Measurements from ENCODE around the gene FER. TPM values are rescaled to one million over a fixed set of nuclear protein-coding genes. Genes with fewer than 3 reads are reported as not detected.
"Not testable (repeated sequence)": the region's sequence is repeated elsewhere in the genome, so short reads cannot be mapped to it uniquely, and the experiment has no call there.

Gene FER
- polyA plus RNA-seq, 1 donor (not counting 4 experiments of a cell fraction or from before 2014, with no cell fraction given): 17.1 TPM

GRCh38 chr5:108784577-108784976, 36.9 kb downstream of the FER start:
- H3K4me3 ChIP-seq (ENCODE audit: control insufficient read depth in 2 of 3, extremely low read depth in 1 of 3, insufficient read depth in 2 of 3, low read depth in 1 of 3, low read length in 3 of 3); H4K20me1 ChIP-seq (ENCODE audit: control insufficient read depth, extremely low read depth, insufficient read depth, low read length); H3K9me3 ChIP-seq (ENCODE audit: control insufficient read depth, low read depth, low read length); FAIRE-seq; H3K4me1 ChIP-seq (ENCODE audit: control insufficient read depth, extremely low read depth, insufficient read depth, low read length); H3K27me3 ChIP-seq (ENCODE audit: control insufficient read depth, extremely low read depth, insufficient read depth, low read length); H2AFZ ChIP-seq (ENCODE audit: control insufficient read depth, low read length); H3K27ac ChIP-seq (ENCODE audit: control insufficient read depth, insufficient read depth, low read length); H3K4me2 ChIP-seq (ENCODE audit: control insufficient read depth, extremely low read depth, insufficient read depth, low read depth, low read length); H3K9me1 ChIP-seq (ENCODE audit: control insufficient read depth, extremely low read depth, insufficient read depth, low read length); dilution Hi-C loops (cut with MboI; ENCODE audit: extremely low pct_ligation_motif_present, low sequenced_read_pairs); DNase-seq (ENCODE audit: low read depth, low spot score); H3K9ac ChIP-seq (ENCODE audit: control insufficient read depth, extremely low read depth, insufficient read depth, low read length): not testable (repeated sequence)
- peaks cover 76% of the 10 kb centered on the region for H3K79me2 ChIP-seq (ENCODE audit: control insufficient read depth, insufficient read depth, low read length)
- peaks cover 12 to 18% of the 10 kb centered on the region in 2 experiments for H3K36me3 ChIP-seq (ENCODE audit: control insufficient read depth in 2 of 2, extremely low read depth in 1 of 2, insufficient read depth in 2 of 2, low read length in 2 of 2)

GRCh38 chr5:108786806-108787483, 39.2 kb downstream of the FER start:
- Histone ChIP-seq H3K4me3 (ENCODE audit: control insufficient read depth in 2 of 3, extremely low read depth in 1 of 3, insufficient read depth in 2 of 3, low read depth in 1 of 3, low read length in 3 of 3) (no peak overlapping the region), H3K4me1 (ENCODE audit: control insufficient read depth, extremely low read depth, insufficient read depth, low read length) (peaks cover 8% of the 10 kb centered on the region), H3K4me2 (ENCODE audit: control insufficient read depth, extremely low read depth, insufficient read depth, low read depth, low read length) (no peak overlapping the region), H3K9me1 (ENCODE audit: control insufficient read depth, extremely low read depth, insufficient read depth, low read length) (peaks cover 3% of the 10 kb centered on the region), H3K27ac (ENCODE audit: control insufficient read depth, insufficient read depth, low read length) (no peak overlapping the region), H3K9ac (ENCODE audit: control insufficient read depth, extremely low read depth, insufficient read depth, low read length) (no peak overlapping the region), H3K36me3 (ENCODE audit: control insufficient read depth in 2 of 2, extremely low read depth in 1 of 2, insufficient read depth in 2 of 2, low read length in 2 of 2) (peaks cover 12 to 18% of the 10 kb centered on the region in 2 experiments), H3K79me2 (ENCODE audit: control insufficient read depth, insufficient read depth, low read length) (peaks cover 65% of the 10 kb centered on the region), H3K9me3 (ENCODE audit: control insufficient read depth, low read depth, low read length) (peaks cover 5% of the 10 kb centered on the region), H3K27me3 (ENCODE audit: control insufficient read depth, extremely low read depth, insufficient read depth, low read length) (no peaks in the 10 kb centered on the region), H4K20me1 (ENCODE audit: control insufficient read depth, extremely low read depth, insufficient read depth, low read length) (peaks cover 2% of the 10 kb centered on the region), H2AFZ (ENCODE audit: control insufficient read depth, low read length) (no peak overlapping the region)
- DNase-seq (ENCODE audit: low read depth, low spot score): no peak
- no peak for FAIRE-seq
- dilution Hi-C loops (cut with MboI; ENCODE audit: extremely low pct_ligation_motif_present, low sequenced_read_pairs): no loop called here
- no peak for TF ChIP-seq CTCF (optimal IDR thresholded peaks at IDR 0.05 in 1 of 3, IDR thresholded peaks at IDR 0.05 in 1 of 3, conservative IDR thresholded peaks at IDR 0.05 in 1 of 3; ENCODE audit: extremely low read depth in 1 of 3, insufficient read depth in 2 of 3, low read length in 3 of 3)
- TF ChIP-seq EZH2 (IDR thresholded peaks at IDR 0.05; ENCODE audit: low read length): no peak

GRCh38 chr5:108788142-108788541, 40.4 kb downstream of the FER start:
- Histone ChIP-seq H3K79me2 (ENCODE audit: control insufficient read depth, insufficient read depth, low read length) (peaks cover 62% of the 10 kb centered on the region), H2AFZ (ENCODE audit: control insufficient read depth, low read length) (no peak overlapping the region), H3K4me2 (ENCODE audit: control insufficient read depth, extremely low read depth, insufficient read depth, low read depth, low read length) (no peak overlapping the region), H3K9me3 (ENCODE audit: control insufficient read depth, low read depth, low read length) (peaks cover 5% of the 10 kb centered on the region), H3K9me1 (ENCODE audit: control insufficient read depth, extremely low read depth, insufficient read depth, low read length) (peaks cover 3% of the 10 kb centered on the region), H3K27me3 (ENCODE audit: control insufficient read depth, extremely low read depth, insufficient read depth, low read length) (no peaks in the 10 kb centered on the region), H3K4me3 (ENCODE audit: control insufficient read depth in 2 of 3, extremely low read depth in 1 of 3, insufficient read depth in 2 of 3, low read depth in 1 of 3, low read length in 3 of 3) (no peak overlapping the region), H3K27ac (ENCODE audit: control insufficient read depth, insufficient read depth, low read length) (no peak overlapping the region), H3K4me1 (ENCODE audit: control insufficient read depth, extremely low read depth, insufficient read depth, low read length) (peaks cover 8% of the 10 kb centered on the region), H3K9ac (ENCODE audit: control insufficient read depth, extremely low read depth, insufficient read depth, low read length) (no peak overlapping the region), H3K36me3 (ENCODE audit: control insufficient read depth in 2 of 2, extremely low read depth in 1 of 2, insufficient read depth in 2 of 2, low read length in 2 of 2) (peaks cover 12 to 18% of the 10 kb centered on the region in 2 experiments), H4K20me1 (ENCODE audit: control insufficient read depth, extremely low read depth, insufficient read depth, low read length) (peaks cover 2% of the 10 kb centered on the region)
- no peak for DNase-seq (ENCODE audit: low read depth, low spot score)
- dilution Hi-C loops (cut with MboI; ENCODE audit: extremely low pct_ligation_motif_present, low sequenced_read_pairs): no loop called here
- FAIRE-seq: peak; percentile 48
- TF ChIP-seq EZH2 (IDR thresholded peaks at IDR 0.05; ENCODE audit: low read length): no peak
- no peak for TF ChIP-seq CTCF (optimal IDR thresholded peaks at IDR 0.05 in 1 of 3, IDR thresholded peaks at IDR 0.05 in 1 of 3, conservative IDR thresholded peaks at IDR 0.05 in 1 of 3; ENCODE audit: extremely low read depth in 1 of 3, insufficient read depth in 2 of 3, low read length in 3 of 3)

All from keratinocyte (primary cell).